Globus pallidus (tissue), 1 donor: ENCODE data around the gene GNB2.

Experiments used
- DNase-seq: peaks from one replicate; pipeline ENCODE4 v3.0.0-alpha.2; 2015; ENCODE audit warnings: low spot score

The GNB2 gene

DNA sequence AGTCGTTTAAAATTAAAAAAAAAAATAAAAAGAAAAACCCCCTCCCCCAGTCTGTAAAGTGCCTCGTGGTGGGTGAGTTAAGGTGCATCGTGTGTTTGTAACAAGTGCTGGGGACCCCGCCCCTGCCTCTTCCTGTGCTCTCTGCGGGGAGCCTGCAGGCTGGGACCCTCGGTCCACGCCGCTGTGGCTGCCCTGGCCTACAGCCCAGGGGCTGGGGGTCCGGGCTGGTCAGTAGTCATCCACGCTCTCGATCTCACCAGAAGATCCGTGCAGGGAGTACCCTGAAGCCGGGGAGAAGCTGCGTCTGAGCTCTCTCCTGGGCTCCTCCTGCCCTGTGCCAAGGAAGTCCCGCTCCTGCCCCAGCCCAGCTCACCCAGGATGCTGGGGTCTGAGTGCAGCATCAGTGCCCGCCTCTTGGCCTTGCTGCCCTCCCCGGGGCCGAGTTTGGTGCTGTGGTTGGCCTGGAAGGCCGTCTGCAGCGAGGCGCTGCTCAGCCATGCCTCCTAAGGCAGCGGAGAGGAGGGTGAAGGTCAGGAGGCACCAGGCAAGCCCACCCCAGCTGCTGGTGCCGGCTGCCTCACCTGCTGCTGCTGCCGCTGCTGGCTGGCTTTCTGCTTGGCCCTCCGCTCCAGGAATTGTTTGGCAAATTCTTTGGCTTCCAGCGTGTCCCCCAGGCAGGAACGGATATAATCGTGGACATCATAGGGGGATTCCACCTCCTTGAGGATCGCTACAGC is 8.1 kb downstream of the GNB2 start:
- DNase-seq: no peak

- no peak for DNase-seq
These were observed 8.7 kb downstream of the GNB2 start for GRCh38 chr7:100682228-100682741.

DNA sequence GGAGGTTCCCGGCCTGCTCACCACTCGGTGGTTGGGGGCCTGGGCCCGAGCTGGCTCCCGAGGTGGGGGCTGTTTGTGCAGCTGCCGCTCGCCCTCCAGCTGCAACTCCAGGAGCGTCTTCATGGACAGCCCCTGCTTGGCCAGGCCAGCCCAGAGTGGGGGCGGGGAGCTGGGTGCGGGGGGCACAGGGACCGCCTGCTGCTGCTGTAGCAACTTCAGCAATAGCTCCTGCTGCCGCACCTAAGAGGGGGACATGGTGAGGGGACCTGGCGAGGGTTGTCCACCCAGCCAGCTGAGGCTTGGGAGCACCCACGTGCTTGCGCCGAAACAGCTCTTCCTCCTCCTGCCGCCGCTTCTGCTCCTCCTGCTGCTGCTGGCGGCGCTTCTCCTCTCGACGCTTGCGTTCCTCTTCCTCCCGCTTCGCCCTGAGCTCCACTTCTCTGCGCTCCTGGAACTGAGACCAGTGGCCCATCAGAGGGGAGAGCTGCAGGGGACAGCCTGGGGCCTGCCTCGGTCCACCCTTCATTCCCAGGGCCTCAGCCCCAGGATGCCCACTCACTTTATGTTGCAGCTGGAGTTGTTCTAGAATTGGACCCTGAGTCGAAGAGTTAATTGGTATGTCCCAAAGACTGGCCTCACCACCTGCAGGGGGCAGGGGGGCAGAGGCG is 9.6 kb downstream of the GNB2 start:
- no peak for DNase-seq

DNA sequence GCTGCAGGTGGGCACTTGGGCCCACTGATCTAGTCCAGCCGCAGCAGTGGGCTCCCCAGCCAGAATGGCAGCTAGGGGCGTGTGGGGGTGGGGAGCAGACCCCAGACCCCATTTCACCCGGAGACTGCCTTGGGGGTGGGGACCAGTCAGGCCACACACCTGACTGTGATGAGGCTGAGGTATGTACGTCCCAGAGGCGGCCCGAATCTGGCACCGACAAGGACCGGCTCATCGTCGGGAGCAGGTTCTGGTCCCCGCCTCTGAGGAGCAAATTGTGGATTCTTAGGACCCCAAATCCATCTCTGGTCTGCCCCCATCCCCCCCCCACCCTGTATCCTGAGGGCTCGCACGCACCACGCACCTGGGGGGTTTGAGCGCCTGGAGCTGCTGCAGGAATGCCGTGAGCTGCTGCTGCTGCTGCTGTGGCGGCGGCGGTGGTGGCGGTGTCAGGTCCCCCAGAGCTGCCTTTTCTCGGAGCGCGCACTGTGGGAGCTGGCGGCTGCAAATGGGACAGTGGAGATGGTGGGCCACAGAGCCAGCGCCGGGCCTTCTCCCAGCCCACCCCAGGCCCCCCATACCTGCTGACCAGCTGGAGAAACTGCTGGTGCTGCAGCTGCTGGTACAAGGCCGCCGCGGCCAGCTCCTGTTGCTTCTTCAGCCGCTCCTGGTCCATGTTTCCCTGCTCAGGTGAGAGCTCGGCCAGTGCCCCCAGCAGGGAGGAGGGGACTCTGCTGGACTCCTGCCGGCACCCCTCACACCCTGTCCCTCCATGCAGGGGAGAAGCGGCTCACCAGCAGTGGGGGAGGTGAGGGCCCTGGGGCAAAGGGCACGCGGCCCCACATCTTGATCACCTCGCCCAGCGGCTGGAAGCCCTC is 10.4 kb downstream of the GNB2 start:
- no peak for DNase-seq

GRCh38 chr7:100684534-100685042 is 11.0 kb downstream of the GNB2 start:
- DNase-seq: no peak

- DNase-seq: no peak
These were observed 11.6 kb downstream of the GNB2 start for GRCh38 chr7:100685049-100685605.

GRCh38 chr7:100685631-100686145 is 12.1 kb downstream of the GNB2 start:
- no peak for DNase-seq

- DNase-seq: no peak
These were observed 12.8 kb downstream of the GNB2 start for GRCh38 chr7:100686201-100686821.

DNA sequence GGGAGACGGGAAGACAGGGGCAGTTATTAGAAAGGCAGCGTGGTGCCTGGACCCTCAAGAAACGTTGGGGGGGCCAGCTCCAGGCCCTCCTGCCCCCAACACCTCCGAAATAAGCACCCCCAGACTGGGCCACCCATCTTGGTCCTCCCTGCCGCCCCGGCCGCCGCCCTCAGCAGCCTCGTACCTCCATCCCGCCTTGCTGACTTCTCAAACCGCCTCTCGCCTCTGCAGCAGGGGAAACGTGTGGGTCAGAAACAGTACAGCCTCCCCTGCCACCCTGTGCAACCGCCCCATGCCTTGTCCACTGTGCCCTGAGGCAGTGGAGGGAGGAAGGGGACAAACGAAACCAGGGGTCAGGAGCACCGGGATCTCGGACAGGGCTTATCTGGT is 13.3 kb downstream of the GNB2 start:
- DNase-seq: no peak

DNA sequence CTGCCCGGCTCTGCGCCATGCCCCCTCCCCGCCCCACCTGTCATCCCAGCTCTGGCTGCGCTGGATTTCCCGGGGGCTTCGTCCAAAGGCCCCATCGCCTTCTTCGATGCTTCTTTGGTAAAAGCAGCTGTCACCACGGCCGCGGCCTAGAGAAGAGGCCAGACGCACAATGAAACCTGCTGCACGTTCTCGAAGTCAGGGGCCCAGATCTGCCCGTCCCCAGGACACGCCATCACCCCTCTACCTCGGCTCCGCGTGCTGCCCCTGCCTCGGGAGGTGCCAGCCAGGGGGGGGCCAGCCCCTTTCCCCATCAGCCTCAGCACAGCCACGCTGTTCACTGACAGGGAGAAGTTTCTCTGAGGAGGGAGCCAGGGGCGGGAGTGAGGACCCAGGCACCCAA is 13.7 kb downstream of the GNB2 start:
- no peak for DNase-seq

GRCh38 chr7:100687751-100688300 is 14.3 kb downstream of the GNB2 start:
- no peak for DNase-seq

- DNase-seq: no peak
These were observed 14.9 kb downstream of the GNB2 start for GRCh38 chr7:100688326-100688860.

GRCh38 chr7:100689230-100690135 is 15.9 kb downstream of the GNB2 start:
- no peak for DNase-seq

GRCh38 chr7:100691676-100692577 is 18.4 kb downstream of the GNB2 start:
- DNase-seq: peak; percentile 72

DNA sequence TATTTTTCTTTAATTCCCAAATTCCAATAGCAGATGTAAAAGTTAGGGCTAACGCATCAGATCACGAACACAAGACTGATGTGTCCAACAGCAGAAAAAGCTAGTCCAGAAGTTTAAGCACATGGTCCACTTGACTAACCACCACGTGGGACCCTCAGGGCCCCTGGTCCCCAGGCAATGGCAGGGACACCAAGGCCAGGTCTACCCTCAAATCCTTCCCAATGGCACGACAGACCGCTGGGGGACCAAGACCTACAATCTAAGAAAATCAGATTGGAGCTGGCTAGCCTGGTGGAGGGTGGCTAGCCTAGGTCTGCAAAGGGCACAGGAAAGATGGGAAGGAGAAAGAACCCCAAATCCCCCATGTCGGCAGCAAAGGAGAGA is 19.0 kb downstream of the GNB2 start:
- DNase-seq: no peak

DNA sequence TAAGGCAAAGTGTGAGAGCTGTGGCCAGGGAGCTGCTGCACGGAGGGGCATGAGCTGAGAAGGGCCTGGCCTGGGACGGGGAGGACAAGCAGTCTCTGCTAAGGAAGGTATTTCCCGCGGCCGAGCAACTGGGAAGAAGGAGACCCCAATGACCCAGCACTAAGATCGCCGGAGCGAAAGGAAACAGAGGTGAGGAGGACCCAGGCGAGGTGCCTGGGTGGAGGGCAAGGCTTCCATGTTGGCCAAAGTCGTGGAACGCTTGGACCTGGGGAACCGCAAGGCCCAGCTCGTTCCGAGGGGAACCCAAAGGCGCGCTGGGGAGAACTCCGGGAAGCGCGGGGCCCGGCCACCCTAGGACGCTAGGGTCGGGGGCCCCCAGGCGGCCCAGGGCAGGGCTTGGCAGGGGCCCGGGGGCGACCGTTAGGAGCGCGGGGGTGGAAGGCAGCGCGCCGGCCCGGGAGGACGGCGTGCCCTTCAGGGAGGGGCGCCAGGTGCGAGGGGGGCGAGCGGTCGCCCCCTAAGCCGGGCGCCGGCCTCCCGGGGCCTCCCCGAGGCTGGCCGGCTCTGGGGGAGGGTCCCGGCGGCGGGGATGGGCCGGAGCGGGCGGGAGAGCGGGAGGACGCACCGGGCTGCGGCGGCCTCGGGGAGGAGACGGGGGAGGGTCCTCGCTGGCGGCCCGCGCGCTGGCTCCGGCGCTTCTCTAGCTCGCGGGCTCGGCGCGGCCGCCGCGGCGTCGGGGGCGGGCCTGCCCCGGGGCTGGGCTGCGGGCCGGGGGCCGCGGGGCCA is 20.0 kb downstream of the GNB2 start:
- DNase-seq: no peak

GRCh38 chr7:100694098-100694745 is 20.7 kb downstream of the GNB2 start, which contains the start of gene GIGYF1:
TSS of gene GIGYF1 (minus strand) at chr7:100694250. CDS start at chr7:100688238, 6,012 bp downstream.
- DNase-seq: peak; percentile 69
